Testis (tissue), 3 donors: ENCODE data around the gene OR10D3. TPM values are rescaled to one million over a fixed set of nuclear protein-coding genes. Genes with fewer than 3 reads are reported as not detected.

Experiments
- DNase-seq: peaks from one replicate; pipeline ENCODE4 v3.0.0-alpha.2; 2019
- H3K27ac ChIP-seq, 2 donors: fragments of 200-600 bp; sonication (generic); one replicate each; pipeline ENCODE4 v1.5.1; 2019
- H3K27me3 ChIP-seq: fragments of 200-600 bp; sonication (generic); one replicate; pipeline ENCODE4 v1.5.1; 2019
- H3K36me3 ChIP-seq: fragments of 200-600 bp; sonication (generic); one replicate; pipeline ENCODE4 v1.5.1; 2017; ENCODE audit warnings: low read depth; ENCODE audit errors: missing control alignments
- H3K4me1 ChIP-seq: fragments of 200-600 bp; sonication (generic); one replicate; pipeline ENCODE4 v1.5.1; 2019
- H3K4me3 ChIP-seq, 2 donors: fragments of 200-600 bp; sonication (generic); one replicate each; pipeline ENCODE4 v1.5.1; 2017 to 2019
- H3K9me3 ChIP-seq: fragments of 200-600 bp; sonication (generic); one replicate; pipeline ENCODE4 v1.5.1; 2017
- CTCF ChIP-seq, 3 experiments: fragments of 450-650 bp in 2 of 3; fragments of 200-600 bp in 1 of 3; sonication (generic) in 1 of 3; IDR thresholded peaks; one replicate each; pipeline ENCODE4 v1.5.1; 2016 to 2019; ENCODE audit warnings: antibody characterized with exemption in 3 of 3, mild to moderate bottlenecking in 2 of 3, moderate library complexity in 1 of 3
- POLR2A ChIP-seq: fragments of 450-650 bp; IDR thresholded peaks from one replicate; pipeline ENCODE4 v1.6.1; 2017; ENCODE audit warnings: antibody characterized with exemption, mild to moderate bottlenecking, moderate library complexity
- WGBS, 2 donors: methylation state at CpG; one replicate each; pipeline ENCODE4 v1.1.5; 2018; 5-methylcytosine and 5-hydroxymethylcytosine counted together
- intact Hi-C: fragments of 100-400 bp; cut with DNase I; formaldehyde crosslinking; loops from one replicate; pipeline ENCODE4 v1.15.1; 2023; ENCODE audit warnings: low total_unique reads
- polyA plus RNA-seq: library from polyadenylated mRNA; stranded (reverse); fragments of 350-450 nt; fragmentation: Illumina TruSeq; extraction: RNeasy Lipid Tissue Mini Kit (QIAGEN cat#74804); gene quantifications from one replicate; pipeline ENCODE4 v1.2.3, GENCODE V29; 2014; ENCODE audit warnings: low read depth, low replicate concordance; ENCODE audit not compliant: insufficient read depth
- total RNA-seq, 2 donors: library from RNA; depleted of rRNA; stranded (reverse); fragments of >200 nt; gene quantifications; one replicate each; pipeline ENCODE4 v1.2.3, GENCODE V29; 2016

Gene OR10D3
- total and polyA plus RNA-seq, 3 donors from 2014 or later, result 1.5 to 1.6 TPM; not detected in 1

- no peak overlapping the region for H3K4me3 ChIP-seq
- TF ChIP-seq POLR2A (no peak), CTCF (IDR thresholded peaks at IDR 0.05) (no peak)
- no peaks in the 10 kb centered on the region for H3K27me3 ChIP-seq
- intact Hi-C loops, result no loop called here
- DNase-seq, result no peak
- WGBS, 2 donors, result 79 to 80% methylated on average over 5 of the region's 5 CpGs
- H3K27ac ChIP-seq, result no peak overlapping the region
- no peaks in the 10 kb centered on the region for H3K4me1 ChIP-seq
- H3K9me3 ChIP-seq, result no peaks in the 10 kb centered on the region
- H3K36me3 ChIP-seq, result no peaks in the 10 kb centered on the region
Measured at GRCh38 chr11:124176925-124177715, 6.0 kb upstream of the OR10D3 start.

- TF ChIP-seq POLR2A (no peak), CTCF (IDR thresholded peaks at IDR 0.05) (no peak)
- intact Hi-C loops, result no loop called here
- no peaks in the 10 kb centered on the region for H3K27me3 ChIP-seq
- no peak overlapping the region for H3K27ac ChIP-seq
- H3K4me3 ChIP-seq, result no peak overlapping the region
- no peaks in the 10 kb centered on the region for H3K4me1 ChIP-seq
- no peaks in the 10 kb centered on the region for H3K36me3 ChIP-seq
- DNase-seq, result no peak
- WGBS, 2 donors, result 52 to 53% methylated on average over 1 of the region's 1 CpG
- H3K9me3 ChIP-seq, result no peaks in the 10 kb centered on the region
Measured at GRCh38 chr11:124179310-124179709, 3.8 kb upstream of the OR10D3 start.

- Histone ChIP-seq H3K27ac (no peak overlapping the region), H3K27me3 (no peaks in the 10 kb centered on the region), H3K9me3 (no peaks in the 10 kb centered on the region), H3K36me3 (no peaks in the 10 kb centered on the region), H3K4me1 (peaks cover 4% of the 10 kb centered on the region), H3K4me3 (no peak overlapping the region)
- TF ChIP-seq POLR2A, result no peak
- TF ChIP-seq CTCF (IDR thresholded peaks at IDR 0.05), result no peak
- DNase-seq, result no peak
- WGBS, 2 donors, result 46 to 48% methylated on average over 2 of the region's 2 CpGs
- intact Hi-C loops, result no loop called here
Measured at GRCh38 chr11:124190298-124191139, 7.4 kb downstream of the OR10D3 start.

GRCh38 chr11:124193221-124194010, 10.3 kb downstream of the OR10D3 start:
- H3K4me3 ChIP-seq, result no peak overlapping the region
- H3K27ac ChIP-seq, result no peak overlapping the region
- no peaks in the 10 kb centered on the region for H3K9me3 ChIP-seq
- no peaks in the 10 kb centered on the region for H3K36me3 ChIP-seq
- intact Hi-C loops, result no loop called here
- TF ChIP-seq CTCF (IDR thresholded peaks at IDR 0.05), result no peak
- no peak for TF ChIP-seq POLR2A
- no peak for DNase-seq
- H3K4me1 ChIP-seq, result peaks cover 4% of the 10 kb centered on the region
- 83 to 86% methylated on average over 6 of the region's 6 CpGs for WGBS, 2 donors
- no peaks in the 10 kb centered on the region for H3K27me3 ChIP-seq
